Neural progenitor cell (in vitro differentiated cells): ENCODE measurements around the gene TAMALIN. TPM values are rescaled to one million over a fixed set of nuclear protein-coding genes. Genes with fewer than 3 reads are reported as not detected.

ENCODE experiments used
- DNase-seq: peaks from one replicate; pipeline ENCODE4 v3.0.0-alpha.2; 2016; ENCODE audit warnings: low spot score
- H2AFZ ChIP-seq: fragments of 200-600 bp; sonication (generic); replicated peaks from 2 replicates; pipeline ENCODE4 v1.6.1; 2016; ENCODE audit warnings: antibody characterized with exemption
- H3F3A ChIP-seq: fragments of 200-600 bp; sonication (generic); 2 replicates; pipeline ENCODE4 v1.6.1; 2016; ENCODE audit warnings: antibody characterized with exemption, low read depth
- H3K27ac ChIP-seq: fragments of 200-600 bp; sonication (generic); 2 replicates; pipeline ENCODE4 v1.5.1; 2016; ENCODE audit warnings: mild to moderate bottlenecking
- H3K27me3 ChIP-seq: fragments of 200-600 bp; sonication (generic); 2 replicates; pipeline ENCODE4 v1.6.1; 2016; ENCODE audit warnings: mild to moderate bottlenecking, moderate library complexity
- H3K36me3 ChIP-seq: fragments of 200-600 bp; sonication (generic); 2 replicates; pipeline ENCODE4 v1.5.1; 2016
- H3K4me1 ChIP-seq: fragments of 200-600 bp; sonication (generic); 2 replicates; pipeline ENCODE4 v1.6.1; 2016; ENCODE audit warnings: mixed run types
- H3K4me2 ChIP-seq: fragments of 200-600 bp; sonication (generic); 2 replicates; pipeline ENCODE4 v1.6.1; 2016
- H3K4me3 ChIP-seq: fragments of 200-600 bp; sonication (generic); 2 replicates; pipeline ENCODE4 v1.5.1; 2016
- H3K79me2 ChIP-seq: fragments of 200-600 bp; sonication (generic); 2 replicates; pipeline ENCODE4 v1.6.1; 2016; ENCODE audit warnings: low read depth
- H3K9ac ChIP-seq: fragments of 200-600 bp; sonication (generic); 2 replicates; pipeline ENCODE4 v1.6.1; 2016
- H3K9me3 ChIP-seq: fragments of 200-600 bp; sonication (generic); 2 replicates; pipeline ENCODE4 v1.5.1; 2016; ENCODE audit warnings: low read depth
- H4K20me1 ChIP-seq: fragments of 200-600 bp; sonication (generic); 2 replicates; pipeline ENCODE4 v1.6.1; 2016; ENCODE audit warnings: low read depth
- H3K27ac Mint-ChIP-seq: 3 replicates; pipeline ENCODE4 v1.8.0; 2021; ENCODE audit warnings: mixed read lengths
- H3K27me3 Mint-ChIP-seq: 2 replicates; pipeline ENCODE4 v1.8.0; 2022; ENCODE audit warnings: low read depth, mild to moderate bottlenecking, inconsistent platforms, moderate library complexity, mixed read lengths; ENCODE audit not compliant: insufficient read depth
- H3K36me3 Mint-ChIP-seq: 3 replicates; pipeline ENCODE4 v1.8.0; 2021; ENCODE audit warnings: mixed read lengths
- H3K4me1 Mint-ChIP-seq: 3 replicates; pipeline ENCODE4 v1.8.0; 2021; ENCODE audit warnings: mixed read lengths
- H3K4me3 Mint-ChIP-seq: 3 replicates; pipeline ENCODE4 v1.8.0; 2021; ENCODE audit warnings: mild to moderate bottlenecking, moderate library complexity, mixed read lengths
- H3K9me3 Mint-ChIP-seq: 3 replicates; pipeline ENCODE4 v1.8.0; 2020; ENCODE audit warnings: mixed read lengths
- CTCF ChIP-seq: fragments of 200-600 bp; sonication (generic); IDR thresholded peaks from 2 replicates; pipeline ENCODE4 v1.5.1; 2017; ENCODE audit warnings: antibody characterized with exemption, mild to moderate bottlenecking
- EZH2 ChIP-seq: fragments of 200-600 bp; sonication (generic); IDR thresholded peaks from 2 replicates; pipeline ENCODE4 v1.6.1; 2017; ENCODE audit warnings: antibody characterized with exemption, mild to moderate bottlenecking, moderate library complexity
- EZH2phosphoT487 ChIP-seq: fragments of 200-600 bp; sonication (generic); IDR thresholded peaks from 2 replicates; pipeline ENCODE4 v1.6.1; 2017; ENCODE audit warnings: antibody characterized with exemption
- total RNA-seq: library from RNA; depleted of rRNA; stranded (reverse); fragments of >200 nt; gene quantifications from 2 replicates; pipeline ENCODE4 v1.2.3, GENCODE V29; 2015; ENCODE audit warnings: low replicate concordance

Gene TAMALIN
- total RNA-seq, 1 donor from 2014 or later, result 1.1 TPM

DNA sequence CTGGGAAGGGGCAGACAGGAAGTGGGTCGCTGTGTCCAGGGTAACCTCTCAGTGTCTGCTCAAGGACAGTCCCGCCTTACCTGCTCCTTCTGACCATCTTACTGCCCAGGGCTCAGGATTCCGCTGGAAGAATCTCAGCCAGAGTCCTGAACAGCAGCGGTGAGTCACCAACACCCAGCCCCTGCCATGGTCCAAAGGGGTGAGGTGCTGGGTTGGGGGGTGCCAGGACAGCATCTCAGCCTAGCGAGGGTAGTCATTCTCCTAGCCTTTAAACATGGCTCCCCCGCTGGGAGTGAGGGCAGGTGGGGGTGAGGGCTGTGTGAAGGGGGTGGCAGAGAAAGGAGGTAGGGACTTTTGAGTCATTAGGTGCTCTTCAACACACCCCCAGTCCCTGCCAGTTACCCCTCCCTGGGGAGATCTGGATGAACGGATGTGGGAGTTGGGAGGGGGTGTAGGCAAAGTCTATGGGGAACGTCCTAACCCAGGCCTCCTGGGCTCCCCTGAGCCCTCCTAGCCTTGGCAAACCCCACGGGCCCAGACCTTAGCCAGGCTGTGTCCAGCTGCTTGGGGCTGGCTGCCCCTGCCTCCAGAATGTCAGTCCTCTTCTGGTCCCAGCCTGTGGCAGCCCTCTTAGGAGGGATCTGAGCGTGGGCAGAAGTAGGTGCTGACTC is 2.5 kb downstream of the TAMALIN start:
- no peaks in the 10 kb centered on the region for H3K79me2 ChIP-seq
- TF ChIP-seq CTCF (no peak), EZH2 (no peak), EZH2phosphoT487 (no peak)
- peaks cover 4% of the 10 kb centered on the region for H4K20me1 ChIP-seq
- H3K36me3 Mint-ChIP-seq, result peaks cover 12% of the 10 kb centered on the region
- no peaks in the 10 kb centered on the region for H3K9me3 ChIP-seq
- H2AFZ ChIP-seq, result no peak overlapping the region
- H3K27me3 Mint-ChIP-seq, result peaks cover 25% of the 10 kb centered on the region
- H3K36me3 ChIP-seq, result no peaks in the 10 kb centered on the region
- H3K4me3 ChIP-seq, result no peak overlapping the region
- no peak overlapping the region for H3K27ac ChIP-seq
- peaks cover 40% of the 10 kb centered on the region for H3K4me1 Mint-ChIP-seq
- H3K4me2 ChIP-seq, result peak overlapping the region; percentile 53
- H3K4me1 ChIP-seq, result peaks cover 33% of the 10 kb centered on the region
- H3K27me3 ChIP-seq, result peaks cover 58% of the 10 kb centered on the region
- no peak for DNase-seq
- H3F3A ChIP-seq, result peaks cover 27% of the 10 kb centered on the region
- H3K9me3 Mint-ChIP-seq, result no peaks in the 10 kb centered on the region
- peak overlapping the region; percentile 41 for H3K4me3 Mint-ChIP-seq
- peak overlapping the region; percentile 78 for H3K27ac Mint-ChIP-seq
- no peak overlapping the region for H3K9ac ChIP-seq

GRCh38 chr12:52010152-52010622 is 3.4 kb downstream of the TAMALIN start:
- H2AFZ ChIP-seq, result peak overlapping the region; percentile 20
- Mint-ChIP-seq H3K27ac (peak overlapping the region; percentile 86), H3K27me3 (peaks cover 26% of the 10 kb centered on the region), H3K4me1 (peaks cover 36% of the 10 kb centered on the region), H3K9me3 (no peaks in the 10 kb centered on the region), H3K4me3 (peak overlapping the region; percentile 67), H3K36me3 (peaks cover 12% of the 10 kb centered on the region)
- TF ChIP-seq CTCF, result no peak
- no peak for TF ChIP-seq EZH2
- no peak for TF ChIP-seq EZH2phosphoT487
- DNase-seq, result peak; percentile 96
- no peaks in the 10 kb centered on the region for H3K79me2 ChIP-seq
- no peaks in the 10 kb centered on the region for H3K9me3 ChIP-seq
- peak overlapping the region; percentile 53 for H3K4me2 ChIP-seq
- peaks cover 57% of the 10 kb centered on the region for H3K27me3 ChIP-seq
- peak overlapping the region; percentile 26 for H3K27ac ChIP-seq
- no peaks in the 10 kb centered on the region for H3K36me3 ChIP-seq
- peaks cover 36% of the 10 kb centered on the region for H3K4me1 ChIP-seq
- peaks cover 31% of the 10 kb centered on the region for H3F3A ChIP-seq
- peaks cover 7% of the 10 kb centered on the region for H4K20me1 ChIP-seq
- H3K9ac ChIP-seq, result no peak overlapping the region
- H3K4me3 ChIP-seq, result peak overlapping the region; percentile 11

GRCh38 chr12:52010692-52011601 is 4.2 kb downstream of the TAMALIN start:
- Histone ChIP-seq H3K9ac (no peak overlapping the region), H3K4me2 (peak overlapping the region; percentile 53), H3K27me3 (peaks cover 57% of the 10 kb centered on the region), H4K20me1 (peaks cover 11% of the 10 kb centered on the region), H3K4me1 (peaks cover 32% of the 10 kb centered on the region), H3F3A (peaks cover 31% of the 10 kb centered on the region), H3K27ac (no peak overlapping the region), H3K36me3 (no peaks in the 10 kb centered on the region), H3K9me3 (no peaks in the 10 kb centered on the region), H3K79me2 (no peaks in the 10 kb centered on the region), H2AFZ (peak overlapping the region; percentile 20), H3K4me3 (peak overlapping the region; percentile 11)
- TF ChIP-seq EZH2phosphoT487 (no peak), EZH2 (no peak), CTCF (no peak)
- peak overlapping the region; percentile 78 for H3K27ac Mint-ChIP-seq
- H3K4me1 Mint-ChIP-seq, result peaks cover 29% of the 10 kb centered on the region
- peaks cover 10% of the 10 kb centered on the region for H3K36me3 Mint-ChIP-seq
- peaks cover 20% of the 10 kb centered on the region for H3K27me3 Mint-ChIP-seq
- DNase-seq, result no peak
- peak overlapping the region; percentile 33 for H3K4me3 Mint-ChIP-seq
- H3K9me3 Mint-ChIP-seq, result no peaks in the 10 kb centered on the region
